Astrocyte of the cerebellum (primary cell): ENCODE data around the gene PHGDH.

Experiments used
- DNase-seq: peaks from one replicate; pipeline ENCODE4 v3.0.0-alpha.2; 2011; ENCODE audit warnings: low read depth
- H3K4me3 ChIP-seq: 2 replicates; pipeline ENCODE4 v1.5.1; 2011; ENCODE audit warnings: mild to moderate bottlenecking, low read depth, low read length, moderate library complexity
- in situ Hi-C: cut with HindIII; loops from 2 replicates; pipeline ENCODE4 v1.10.0; 2017; ENCODE audit warnings: low sequenced_read_pairs
- TF ChIP-seq, protein P1 (sequence below): IDR thresholded peaks from 2 replicates; pipeline ENCODE4 v1.5.1; 2012; ENCODE audit warnings: low read length, low read depth, moderate library complexity, mild to moderate bottlenecking; ENCODE audit errors: missing control alignments

The PHGDH gene

DNA sequence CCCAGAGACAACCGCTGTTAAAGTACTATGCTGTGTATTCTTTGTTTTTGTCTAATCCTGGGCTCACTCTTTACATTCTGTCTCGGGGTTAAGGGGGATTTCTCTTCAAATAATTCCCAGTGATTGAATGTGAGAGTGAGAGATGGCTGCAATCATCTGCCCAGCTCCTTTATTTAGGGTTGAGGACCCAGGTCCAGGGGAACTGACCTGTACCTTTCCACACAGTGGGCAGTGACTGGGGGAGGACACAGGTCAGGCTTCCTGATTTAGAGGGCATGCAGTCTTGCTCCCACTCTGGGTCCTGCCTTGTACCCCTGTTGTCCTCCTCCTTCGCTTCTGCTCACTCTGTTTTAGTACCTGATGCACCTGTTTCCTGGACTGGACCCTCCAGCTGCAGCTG, 22.0 kb downstream of the PHGDH start:
- no peak overlapping the region for H3K4me3 ChIP-seq
- in situ Hi-C loops, result no loop called here
- DNase-seq, result no peak
- TF ChIP-seq, protein P1, sequence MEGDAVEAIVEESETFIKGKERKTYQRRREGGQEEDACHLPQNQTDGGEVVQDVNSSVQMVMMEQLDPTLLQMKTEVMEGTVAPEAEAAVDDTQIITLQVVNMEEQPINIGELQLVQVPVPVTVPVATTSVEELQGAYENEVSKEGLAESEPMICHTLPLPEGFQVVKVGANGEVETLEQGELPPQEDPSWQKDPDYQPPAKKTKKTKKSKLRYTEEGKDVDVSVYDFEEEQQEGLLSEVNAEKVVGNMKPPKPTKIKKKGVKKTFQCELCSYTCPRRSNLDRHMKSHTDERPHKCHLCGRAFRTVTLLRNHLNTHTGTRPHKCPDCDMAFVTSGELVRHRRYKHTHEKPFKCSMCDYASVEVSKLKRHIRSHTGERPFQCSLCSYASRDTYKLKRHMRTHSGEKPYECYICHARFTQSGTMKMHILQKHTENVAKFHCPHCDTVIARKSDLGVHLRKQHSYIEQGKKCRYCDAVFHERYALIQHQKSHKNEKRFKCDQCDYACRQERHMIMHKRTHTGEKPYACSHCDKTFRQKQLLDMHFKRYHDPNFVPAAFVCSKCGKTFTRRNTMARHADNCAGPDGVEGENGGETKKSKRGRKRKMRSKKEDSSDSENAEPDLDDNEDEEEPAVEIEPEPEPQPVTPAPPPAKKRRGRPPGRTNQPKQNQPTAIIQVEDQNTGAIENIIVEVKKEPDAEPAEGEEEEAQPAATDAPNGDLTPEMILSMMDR, result no peak

GRCh38 chr1:119735217-119735616, 23.5 kb downstream of the PHGDH start:
- no peak for DNase-seq
- in situ Hi-C loops, result no loop called here
- H3K4me3 ChIP-seq, result no peak overlapping the region
- TF ChIP-seq, protein P1, result no peak

DNA sequence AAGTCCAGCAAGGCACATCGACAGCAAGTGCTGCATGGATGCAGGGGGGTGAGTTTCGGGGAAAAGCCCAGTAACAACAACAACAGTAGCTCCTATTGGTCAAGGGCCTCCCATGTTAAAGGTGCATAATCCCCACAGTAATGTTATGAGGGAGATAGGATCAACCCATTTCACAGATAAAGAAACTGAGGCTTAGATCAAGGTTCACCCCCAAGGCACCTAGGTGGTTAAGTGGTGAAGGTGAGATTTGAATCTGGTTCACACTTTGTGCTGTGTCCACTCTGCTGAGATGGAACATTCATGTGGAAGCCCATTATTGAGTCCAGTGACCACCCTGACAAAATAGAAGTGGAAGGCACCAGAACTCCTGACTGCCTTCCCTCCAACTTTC, 24.9 kb downstream of the PHGDH start:
- in situ Hi-C loops, result no loop called here
- no peak for DNase-seq
- TF ChIP-seq, protein P1, result no peak
- H3K4me3 ChIP-seq, result no peak overlapping the region

DNA sequence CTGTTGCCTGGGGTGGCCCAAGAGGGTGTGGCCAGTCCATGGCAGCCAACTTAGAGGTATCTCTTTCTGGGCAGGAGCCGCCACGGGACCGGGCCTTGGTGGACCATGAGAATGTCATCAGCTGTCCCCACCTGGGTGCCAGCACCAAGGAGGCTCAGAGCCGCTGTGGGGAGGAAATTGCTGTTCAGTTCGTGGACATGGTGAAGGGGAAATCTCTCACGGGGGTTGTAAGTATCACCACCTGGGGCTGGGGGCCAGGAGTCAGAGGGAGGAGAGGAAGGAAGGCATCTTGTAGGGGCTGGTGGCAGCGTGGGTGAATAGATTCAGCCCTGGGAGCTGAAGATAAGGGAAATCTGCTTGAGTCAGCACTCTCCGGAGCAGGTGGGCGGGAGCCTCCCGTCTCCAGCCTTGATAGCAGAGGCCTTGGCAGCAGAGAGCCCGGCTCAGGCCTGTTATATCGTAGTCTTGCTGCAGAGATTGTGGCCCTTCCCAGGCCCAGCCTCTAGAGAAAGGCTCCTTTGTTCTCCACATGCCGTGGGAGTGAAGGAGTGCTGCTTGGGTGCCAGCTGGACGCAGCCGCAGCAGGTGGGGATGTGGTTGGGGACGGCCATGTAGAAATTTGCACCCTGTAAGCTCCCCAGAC, 25.4 kb downstream of the PHGDH start:
- in situ Hi-C loops, result no loop called here
- DNase-seq, result no peak
- H3K4me3 ChIP-seq, result no peak overlapping the region
- TF ChIP-seq, protein P1, result no peak

DNA sequence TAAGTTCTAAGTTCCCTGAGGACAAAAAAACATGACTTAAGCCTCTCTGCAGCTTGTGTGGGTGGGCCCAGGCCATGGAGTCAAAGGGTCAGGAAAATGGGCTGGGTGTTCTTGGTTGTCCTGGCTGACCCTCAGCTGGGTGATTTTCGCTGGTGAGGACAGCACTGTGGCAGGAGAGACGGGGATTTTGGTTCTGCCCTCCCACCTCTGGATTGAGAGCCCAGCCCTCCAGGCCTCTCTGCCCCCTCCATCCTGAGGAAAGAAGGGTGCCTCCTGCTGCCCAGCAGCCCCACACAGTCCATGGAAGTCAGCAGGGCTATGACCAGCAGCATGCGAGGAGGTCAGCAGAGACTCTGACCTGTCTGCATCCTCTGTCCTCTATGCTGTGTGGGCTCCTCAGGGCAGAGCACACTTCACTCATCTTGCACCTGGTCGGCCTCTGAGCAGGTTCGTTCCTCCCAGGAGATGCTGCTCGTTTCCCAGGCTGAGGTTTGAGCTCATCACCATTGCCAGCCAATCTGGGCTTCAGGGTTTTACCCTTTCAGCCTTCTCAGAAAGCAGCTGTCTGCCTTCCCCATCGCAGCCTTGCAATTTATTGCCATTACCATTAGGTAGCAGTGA, 26.5 kb downstream of the PHGDH start:
- no peak overlapping the region for H3K4me3 ChIP-seq
- DNase-seq, result no peak
- in situ Hi-C loops, result no loop called here
- TF ChIP-seq, protein P1, result no peak

DNA sequence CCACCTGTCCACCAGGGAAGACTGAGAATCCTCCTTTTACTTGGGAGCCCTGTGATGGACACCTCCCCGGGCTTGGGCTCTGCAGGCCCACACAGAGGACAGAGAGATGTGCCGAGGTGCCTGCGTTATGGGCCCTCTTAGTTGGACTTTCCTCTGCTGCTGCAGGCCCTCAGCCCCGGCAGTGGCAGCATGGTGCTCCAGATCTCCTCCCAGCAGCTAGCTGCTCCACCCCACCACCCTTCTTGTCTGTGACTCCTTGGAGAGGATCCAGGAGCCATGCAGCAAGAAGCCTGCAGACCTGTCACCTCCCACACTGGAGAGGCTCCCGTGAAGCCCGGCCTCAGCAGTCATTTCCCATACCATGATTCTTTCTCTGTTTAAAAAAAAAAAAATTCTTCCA, 27.4 kb downstream of the PHGDH start:
- H3K4me3 ChIP-seq, result no peak overlapping the region
- in situ Hi-C loops, result no loop called here
- DNase-seq, result no peak
- TF ChIP-seq, protein P1, result no peak
